ENCODE measurements around the gene KDELR3.

DNA sequence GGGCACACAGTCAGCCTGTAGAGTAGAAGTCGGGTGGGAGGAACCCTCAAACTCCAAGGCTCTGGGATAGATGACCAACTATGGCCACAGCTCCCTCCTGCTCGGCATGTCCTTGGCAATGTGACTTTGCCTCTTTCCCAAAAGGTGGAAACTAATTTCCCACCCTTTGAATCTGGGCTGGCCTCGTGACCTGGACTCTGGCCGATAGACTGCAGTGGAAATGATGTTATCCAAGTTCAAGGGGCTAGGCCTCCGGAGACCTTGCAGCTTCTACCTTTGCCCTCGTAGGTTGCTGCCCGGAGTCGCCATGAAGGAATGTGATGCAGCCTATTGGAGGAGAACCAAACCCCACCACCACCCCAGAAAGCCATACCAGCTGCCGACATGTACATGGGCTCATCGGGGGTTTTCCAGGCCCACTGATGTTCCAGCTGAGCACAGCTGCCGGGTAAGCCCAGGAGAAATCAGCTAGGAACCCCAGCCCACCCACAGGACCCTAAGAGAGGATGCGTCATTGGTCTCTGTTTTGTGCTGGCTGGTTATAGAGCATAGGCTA is 43.3 kb upstream of the KDELR3 start:
- no peak for TF ChIP-seq POLR2AphosphoS5 (IDR thresholded peaks at IDR 0.05)
- TF ChIP-seq, protein P1, sequence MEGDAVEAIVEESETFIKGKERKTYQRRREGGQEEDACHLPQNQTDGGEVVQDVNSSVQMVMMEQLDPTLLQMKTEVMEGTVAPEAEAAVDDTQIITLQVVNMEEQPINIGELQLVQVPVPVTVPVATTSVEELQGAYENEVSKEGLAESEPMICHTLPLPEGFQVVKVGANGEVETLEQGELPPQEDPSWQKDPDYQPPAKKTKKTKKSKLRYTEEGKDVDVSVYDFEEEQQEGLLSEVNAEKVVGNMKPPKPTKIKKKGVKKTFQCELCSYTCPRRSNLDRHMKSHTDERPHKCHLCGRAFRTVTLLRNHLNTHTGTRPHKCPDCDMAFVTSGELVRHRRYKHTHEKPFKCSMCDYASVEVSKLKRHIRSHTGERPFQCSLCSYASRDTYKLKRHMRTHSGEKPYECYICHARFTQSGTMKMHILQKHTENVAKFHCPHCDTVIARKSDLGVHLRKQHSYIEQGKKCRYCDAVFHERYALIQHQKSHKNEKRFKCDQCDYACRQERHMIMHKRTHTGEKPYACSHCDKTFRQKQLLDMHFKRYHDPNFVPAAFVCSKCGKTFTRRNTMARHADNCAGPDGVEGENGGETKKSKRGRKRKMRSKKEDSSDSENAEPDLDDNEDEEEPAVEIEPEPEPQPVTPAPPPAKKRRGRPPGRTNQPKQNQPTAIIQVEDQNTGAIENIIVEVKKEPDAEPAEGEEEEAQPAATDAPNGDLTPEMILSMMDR (IDR thresholded peaks at IDR 0.05) = no peak
- TF ChIP-seq POLR2A (IDR thresholded peaks at IDR 0.05) = no peak
